HepG2 (cell line): ENCODE measurements around the gene ANKS1B. TPM values are rescaled to one million over a fixed set of nuclear protein-coding genes. Genes with fewer than 3 reads are reported as not detected.

Source experiments
- ATAC-seq: fragments of 200-7000 bp; cut with Tn5 transposase; 3 replicates; pipeline ENCODE4 v1.9.1; 2020; ENCODE audit warnings: mild to moderate bottlenecking, moderate library complexity
- BruUV-seq: library from RNA; stranded (reverse); fragments of 400-500 nt; replicated peaks from 2 replicates; lab custom pipeline; 2021; lab: Mats Ljungman, UMichigan
- CTCF ChIA-PET: fragments of 300-600 bp; formaldehyde crosslinking; extraction: SDS; loops from one replicate; lab custom pipeline; 2021; ENCODE audit warnings: low total read pairs, inconsistent platforms, low intra/inter-chr PET ratio; lab: Yijun Ruan, JAX
- POLR2A ChIA-PET: fragments of 350-600 bp; sonication (Branson Sonifier 250); formaldehyde crosslinking; loops from one replicate; lab custom pipeline; 2020; ENCODE audit warnings: antibody characterized with exemption, inconsistent platforms; lab: Yijun Ruan, JAX
- DNase-seq: peaks from one replicate; pipeline ENCODE4 v3.0.0-alpha.2; 2015; ENCODE audit warnings: low spot score
- FAIRE-seq: peaks from 3 replicates; lab custom pipeline; 2011; peaks lifted over from hg19 to GRCh38; lab: Jason Lieb, UNC
- H2AFZ ChIP-seq: one replicate; pipeline ENCODE4 v1.6.1; 2011; ENCODE audit warnings: low read length, inconsistent platforms
- H3K27ac ChIP-seq: fragments of 300-600 bp; 3 replicates; pipeline ENCODE4 v1.8.0; 2011; ENCODE audit warnings: mixed run types, mild to moderate bottlenecking, mixed read lengths, low read length, inconsistent platforms; ENCODE audit not compliant: insufficient read depth; ENCODE audit errors: extremely low read length
- H3K27me3 ChIP-seq, 2 experiments: fragments of 200-600 bp in 1 of 2; 2 replicates in 1 of 2; 3 replicates in 1 of 2; pipeline versions ENCODE4 v1.6.0 to v1.8.0; 2011; ENCODE audit warnings: low read length in 2 of 2, mild to moderate bottlenecking in 2 of 2, moderate library complexity in 2 of 2, inconsistent platforms in 1 of 2; ENCODE audit not compliant: insufficient read depth in 2 of 2, control insufficient read depth in 1 of 2
- H3K36me3 ChIP-seq, 2 experiments: fragments of 200-600 bp in 1 of 2; replicated peaks in 1 of 2; 2 replicates in 1 of 2; 3 replicates in 1 of 2; pipeline versions ENCODE4 v1.5.1 to v1.8.0; 2011; ENCODE audit warnings: low read length in 2 of 2, inconsistent platforms in 1 of 2; ENCODE audit not compliant: insufficient read depth in 2 of 2, control insufficient read depth in 1 of 2
- H3K4me1 ChIP-seq: 2 replicates; pipeline ENCODE4 v1.5.1; 2012; ENCODE audit warnings: low read length, inconsistent platforms; ENCODE audit not compliant: insufficient read depth
- H3K4me2 ChIP-seq: 2 replicates; pipeline ENCODE4 v1.6.0; 2011; ENCODE audit warnings: low read depth, low read length, inconsistent platforms
- H3K4me3 ChIP-seq, 3 experiments: fragments of 200-600 bp in 1 of 3; sonication (generic), shearing (Covaris generic) in 1 of 3; replicated peaks in 1 of 3; 2 replicates each; pipeline ENCODE4 v1.5.1; 2011 to 2016; ENCODE audit warnings: low read length in 3 of 3, inconsistent platforms in 2 of 3, low read depth in 2 of 3, mild to moderate bottlenecking in 2 of 3, control low read depth in 1 of 3, mixed read lengths in 1 of 3; ENCODE audit not compliant: insufficient read depth in 1 of 3
- H3K79me2 ChIP-seq: one replicate; pipeline ENCODE4 v1.6.1; 2011; ENCODE audit warnings: low read length, inconsistent platforms; ENCODE audit not compliant: insufficient read depth
- H3K9ac ChIP-seq: 2 replicates; pipeline ENCODE4 v1.6.0; 2011; ENCODE audit warnings: mild to moderate bottlenecking, low read depth, low read length, inconsistent platforms; ENCODE audit not compliant: insufficient read depth
- H3K9me3 ChIP-seq: 2 replicates; pipeline ENCODE4 v1.5.1; 2012; ENCODE audit warnings: mild to moderate bottlenecking, low read length
- H4K20me1 ChIP-seq: 2 replicates; pipeline ENCODE4 v1.6.0; 2011; ENCODE audit warnings: inconsistent platforms, mild to moderate bottlenecking, low read length, moderate library complexity; ENCODE audit not compliant: insufficient read depth
- ATF5 ChIP-seq: sonication (generic); formaldehyde crosslinking; IDR thresholded peaks from 2 replicates; pipeline ENCODE4 v1.4.0; 2020; ENCODE audit warnings: mild to moderate bottlenecking, low read depth, missing genetic modification reagents
- HNF4G ChIP-seq, 2 experiments: sonication (generic) in 1 of 2; formaldehyde crosslinking in 1 of 2; IDR thresholded peaks; 2 replicates each; pipeline versions ENCODE4 v1.4.0 to v1.6.1; 2011 to 2020; ENCODE audit warnings: borderline replicate concordance in 2 of 2, low read depth in 2 of 2, mild to moderate bottlenecking in 2 of 2, low read length in 1 of 2, missing genetic modification reagents in 1 of 2, moderate library complexity in 1 of 2
- IKZF1 ChIP-seq: fragments of 450-650 bp; IDR thresholded peaks from 2 replicates; pipeline ENCODE4 v1.7.1; 2016
- MAFK ChIP-seq, 2 experiments: IDR thresholded peaks in 1 of 2; conservative IDR thresholded peaks in 1 of 2; 2 replicates each; pipeline ENCODE4 v1.6.1; 2011; ENCODE audit warnings: improper control_type of control experiment in 2 of 2, low read length in 2 of 2
- MED13 ChIP-seq: sonication (generic); formaldehyde crosslinking; IDR thresholded peaks from 2 replicates; pipeline ENCODE4 v1.5.0; 2020; ENCODE audit warnings: missing genetic modification reagents
- NR2F1 ChIP-seq, 2 experiments: fragments of 450-650 bp in 1 of 2; formaldehyde crosslinking in 1 of 2; IDR thresholded peaks; 2 replicates each; pipeline versions ENCODE4 v1.5.0 to v1.6.1; 2016 to 2020; ENCODE audit warnings: mild to moderate bottlenecking in 1 of 2, missing compliant biosample characterization in 1 of 2, missing genetic modification reagents in 1 of 2, moderate library complexity in 1 of 2
- RFXAP ChIP-seq: sonication (generic); formaldehyde crosslinking; IDR thresholded peaks from 2 replicates; pipeline ENCODE4 v1.4.0; 2020; ENCODE audit warnings: missing genetic modification reagents, borderline replicate concordance
- RNF2 ChIP-seq: fragments of 450-650 bp; conservative IDR thresholded peaks from 2 replicates; pipeline ENCODE4 v1.6.1; 2016; ENCODE audit warnings: low read depth
- SMARCC2 ChIP-seq: fragments of 450-650 bp; IDR thresholded peaks from 2 replicates; pipeline ENCODE4 v1.6.1; 2017; ENCODE audit warnings: antibody characterized with exemption, mild to moderate bottlenecking
- TAF1 ChIP-seq: sonication (generic); formaldehyde crosslinking; IDR thresholded peaks from 2 replicates; pipeline ENCODE4 v1.4.0; 2020; ENCODE audit warnings: missing genetic modification reagents
- TFAP4 ChIP-seq: sonication (generic); IDR thresholded peaks from 2 replicates; pipeline ENCODE4 v1.6.1; 2016; ENCODE audit warnings: low read depth, borderline replicate concordance
- THAP9 ChIP-seq: sonication (generic); formaldehyde crosslinking; IDR thresholded peaks from 2 replicates; pipeline ENCODE4; 2020; ENCODE audit warnings: missing genetic modification reagents, mild to moderate bottlenecking, borderline replicate concordance
- THRA ChIP-seq: sonication (generic); formaldehyde crosslinking; IDR thresholded peaks from 2 replicates; pipeline ENCODE4 v1.4.0; 2020; ENCODE audit warnings: missing genetic modification reagents, borderline replicate concordance
- ZBTB46 ChIP-seq: sonication (generic); formaldehyde crosslinking; IDR thresholded peaks from 2 replicates; pipeline ENCODE4 v1.4.0; 2020; ENCODE audit warnings: mild to moderate bottlenecking, missing genetic modification reagents, borderline replicate concordance
- ZNF251 ChIP-seq: sonication (generic); formaldehyde crosslinking; IDR thresholded peaks from 2 replicates; pipeline ENCODE4 v1.9.0; 2021; ENCODE audit warnings: mild to moderate bottlenecking, missing genetic modification reagents
- ZNF644 ChIP-seq: IDR thresholded peaks from 2 replicates; pipeline ENCODE4 v1.6.1; 2016; ENCODE audit warnings: low read depth
- ZNF782 ChIP-seq: sonication (generic); formaldehyde crosslinking; IDR thresholded peaks from 2 replicates; pipeline ENCODE4 v1.4.0; 2020; ENCODE audit warnings: missing genetic modification reagents, mild to moderate bottlenecking, borderline replicate concordance
- WGBS: methylation state at CpG from one replicate; pipeline ENCODE4 v1.1.6; 2017; ENCODE audit warnings: low lambda C conversion rate; 5-methylcytosine and 5-hydroxymethylcytosine counted together
- in situ Hi-C: cut with HindIII; loops from 2 replicates; pipeline ENCODE4 v1.10.0; 2017; ENCODE audit warnings: low pct_unique_long_range_greater_than_20kb; ENCODE audit not compliant: extremely low pct_ligation_motif_present
- intact Hi-C: fragments of 100-400 bp; cut with micrococcal nuclease; formaldehyde crosslinking; loops from one replicate; pipeline ENCODE4 v1.10.0; 2022; ENCODE audit not compliant: unreplicated experiment
- polyA plus RNA-seq, 8 experiments: library from polyadenylated mRNA; depleted of rRNA in 3 of 8; stranded (reverse) in 7 of 8; unstranded in 1 of 8; fragments of >200 nt; fragmentation: Illumina TruSeq in 4 of 8; extraction: Trizol in 4 of 8; gene quantifications; 2 replicates each; pipeline versions ENCODE4 v1.2.1 to v1.2.3, GENCODE V29; 2011 to 2016; ENCODE audit warnings: low read depth in 4 of 8, missing spikeins in 1 of 8, mixed read lengths in 1 of 8; ENCODE audit not compliant: insufficient read depth in 1 of 8
- total RNA-seq, 5 experiments: library from RNA; depleted of rRNA; stranded (reverse); fragments of >200 nt; fragmentation: Illumina TruSeq; extraction: Trizol; gene quantifications; 2 replicates each; pipeline ENCODE4 v1.2.3, GENCODE V29; 2016; ENCODE audit warnings: low read depth in 1 of 5

ANKS1B gene
- total and polyA plus RNA-seq, 2 of the 13 experiments (the other 11 are each of a cell fraction or from before 2014, with no cell fraction given): 0.15 TPM; not detected in 1

- Histone ChIP-seq H3K9me3 (no peaks in the 10 kb centered on the region), H4K20me1 (no peaks in the 10 kb centered on the region), H3K36me3 (no peaks in the 10 kb centered on the region), H2AFZ (no peak overlapping the region), H3K27me3 (no peaks in the 10 kb centered on the region), H3K79me2 (no peaks in the 10 kb centered on the region), H3K27ac (no peak overlapping the region), H3K9ac (no peak overlapping the region), H3K4me2 (no peak overlapping the region), H3K4me1 (no peaks in the 10 kb centered on the region), H3K4me3 (no peak overlapping the region)
- no peak for ATAC-seq
- ChIA-PET CTCF (no interaction called here), POLR2A (no interaction called here)
- intact Hi-C loops: no loop called here
- in situ Hi-C loops: no loop called here
- 7% methylated on average over 4 of the region's 4 CpGs for WGBS
- TF ChIP-seq ZNF782 (no peak), HNF4G (IDR thresholded peaks at IDR 0.05; ENCODE audit: borderline replicate concordance, low read depth, low read length) (no peak), HNF4G (CRISPR knock-in tag; IDR thresholded peaks at IDR 0.05; ENCODE audit: borderline replicate concordance, low read depth) (no peak), ATF5 (no peak), RFXAP (CRISPR knock-in tag) (no peak), MAFK (conservative IDR thresholded peaks at IDR 0.05 in 1 of 2, IDR thresholded peaks at IDR 0.05 in 1 of 2; ENCODE audit: low read length in 2 of 2) (no peak), MED13 (CRISPR knock-in tag) (no peak), NR2F1 (CRISPR knock-in tag; IDR thresholded peaks at IDR 0.05) (no peak), RNF2 (no peak), SMARCC2 (no peak), IKZF1 (no peak), ZNF644 (CRISPR knock-in tag) (no peak), TFAP4 (no peak), THRA (CRISPR knock-in tag) (no peak), ZBTB46 (CRISPR knock-in tag) (no peak), ZNF251 (CRISPR knock-in tag) (no peak), THAP9 (CRISPR knock-in tag) (no peak), TAF1 (CRISPR knock-in tag) (no peak)
- no TSS peak for BruUV-seq
- no peak for FAIRE-seq
- no peak for DNase-seq
Measured at GRCh38 chr12:99249543-99249942, 735.2 kb downstream of the ANKS1B start.
